WTC11 (cell line): Measurements from ENCODE around the gene RMI2.

Source experiments
- ATF1 ChIP-seq: sonication (generic); formaldehyde crosslinking; IDR thresholded peaks from 2 replicates; pipeline ENCODE4 v1.8.1; 2023; ENCODE audit warnings: mild to moderate bottlenecking, moderate library complexity, missing genetic modification reagents
- ATF2 ChIP-seq: sonication (generic); formaldehyde crosslinking; IDR thresholded peaks from 2 replicates; pipeline ENCODE4 v1.8.1; 2022; ENCODE audit warnings: low read depth, missing genetic modification reagents, borderline replicate concordance
- CREB1 ChIP-seq: sonication (generic); formaldehyde crosslinking; IDR thresholded peaks from 2 replicates; pipeline ENCODE4 v1.8.0; 2023; ENCODE audit warnings: mild to moderate bottlenecking, missing genetic modification reagents
- CTCF ChIP-seq: fragments of 200-600 bp; IDR thresholded peaks from 2 replicates; pipeline ENCODE4 v1.8.0; 2022; ENCODE audit warnings: antibody characterized with exemption
- E2F1 ChIP-seq: sonication (generic); formaldehyde crosslinking; IDR thresholded peaks from 2 replicates; pipeline ENCODE4 v1.8.0; 2022; ENCODE audit warnings: mild to moderate bottlenecking, missing genetic modification reagents
- ETV6 ChIP-seq: sonication (generic); formaldehyde crosslinking; IDR thresholded peaks from 2 replicates; pipeline ENCODE4 v1.8.1; 2022; ENCODE audit warnings: mild to moderate bottlenecking, missing genetic modification reagents
- NFE2L1 ChIP-seq: sonication (generic); formaldehyde crosslinking; IDR thresholded peaks from 2 replicates; pipeline ENCODE4 v1.8.1; 2023; ENCODE audit warnings: missing genetic modification reagents
- NFYB ChIP-seq: sonication (generic); formaldehyde crosslinking; conservative IDR thresholded peaks from 2 replicates; pipeline ENCODE4 v1.8.0; 2022; ENCODE audit warnings: low read depth, missing genetic modification reagents
- NR1H2 ChIP-seq: sonication (generic); formaldehyde crosslinking; IDR thresholded peaks from 2 replicates; pipeline ENCODE4 v1.9.0; 2021; ENCODE audit warnings: mild to moderate bottlenecking, moderate library complexity, missing genetic modification reagents
- OVOL2 ChIP-seq: fragments of 250-450 bp; sonication (Bioruptor Pico); IDR thresholded peaks from 2 replicates; pipeline ENCODE4 v1.9.0; 2021; ENCODE audit warnings: mild to moderate bottlenecking, borderline replicate concordance
- PREB ChIP-seq: sonication (generic); formaldehyde crosslinking; IDR thresholded peaks from 2 replicates; pipeline ENCODE4 v1.8.1; 2022; ENCODE audit warnings: mild to moderate bottlenecking, missing genetic modification reagents, moderate library complexity, borderline replicate concordance
- ZNF263 ChIP-seq: sonication (generic); formaldehyde crosslinking; IDR thresholded peaks from 2 replicates; pipeline ENCODE4 v1.8.1; 2022; ENCODE audit warnings: low read depth, mild to moderate bottlenecking, moderate library complexity, missing genetic modification reagents

GRCh38 chr16:11390573-11391495 lies 45.6 kb downstream of the RMI2 start:
- TF ChIP-seq CTCF = no peak
- no peak for TF ChIP-seq NR1H2 (CRISPR knock-in tag)
- TF ChIP-seq ETV6 (CRISPR knock-in tag) = no peak
- TF ChIP-seq ZNF263 (CRISPR knock-in tag) = no peak
- TF ChIP-seq NFYB = no peak
- no peak for TF ChIP-seq ATF2 (CRISPR knock-in tag)
- TF ChIP-seq PREB = no peak
- no peak for TF ChIP-seq CREB1 (CRISPR knock-in tag)
- TF ChIP-seq E2F1 (CRISPR knock-in tag) = no peak
- TF ChIP-seq NFE2L1 (CRISPR knock-in tag) = no peak
- no peak for TF ChIP-seq ATF1 (CRISPR knock-in tag)
- no peak for TF ChIP-seq OVOL2 (CRISPR knock-in tag)
